ENCODE data around the gene NFKBIB. TPM values are rescaled to one million over a fixed set of nuclear protein-coding genes. Genes with fewer than 3 reads are reported as not detected.

Gene NFKBIB
- total and polyA plus RNA-seq, 2 of the 13 experiments (the other 11 are each of a cell fraction or from before 2014, with no cell fraction given) = 8.6 to 14.9 TPM

DNA sequence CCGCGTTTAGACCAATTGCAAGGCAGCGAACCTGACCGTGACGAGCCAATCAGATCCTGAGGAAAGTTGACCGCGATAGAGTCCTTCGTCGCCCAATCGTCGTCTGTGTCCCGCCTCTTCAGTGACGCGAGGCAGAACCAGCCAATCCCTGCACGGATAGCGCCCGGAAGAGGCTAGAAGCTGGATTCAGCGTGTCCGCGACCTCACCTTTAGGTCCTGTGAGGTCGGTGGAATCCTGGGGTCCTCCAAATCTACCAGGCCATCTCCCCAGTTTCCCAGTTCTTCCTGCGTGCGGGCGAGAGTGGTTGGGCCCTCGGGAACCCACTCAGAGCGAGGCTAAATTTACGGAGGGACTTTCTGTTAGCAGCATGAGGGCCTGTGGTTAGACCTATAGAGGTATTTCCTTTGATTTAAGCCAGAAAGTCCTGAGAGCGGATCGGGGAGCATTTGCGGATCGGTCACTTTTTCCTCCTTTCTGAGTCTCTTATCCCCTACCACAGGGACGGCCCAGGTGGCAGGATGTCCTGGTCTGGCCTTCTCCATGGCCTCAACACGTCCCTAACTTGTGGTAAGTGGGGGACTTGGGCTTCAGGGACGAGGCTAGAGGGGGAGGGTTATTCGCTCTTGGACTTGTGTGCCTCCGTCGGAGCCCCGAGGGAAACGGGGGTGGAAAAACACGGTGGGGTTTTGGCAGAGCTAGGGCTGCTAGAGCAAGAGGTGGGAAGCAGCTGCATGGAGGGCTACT lies 31.2 kb downstream of the NFKBIB start, which contains the start of gene MRPS12 (continued):
- TF ChIP-seq ZNF605 (CRISPR knock-in tag; IDR thresholded peaks at IDR 0.05) = peak; percentile 68
- TF ChIP-seq, protein P1, sequence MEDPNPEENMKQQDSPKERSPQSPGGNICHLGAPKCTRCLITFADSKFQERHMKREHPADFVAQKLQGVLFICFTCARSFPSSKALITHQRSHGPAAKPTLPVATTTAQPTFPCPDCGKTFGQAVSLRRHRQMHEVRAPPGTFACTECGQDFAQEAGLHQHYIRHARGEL (CRISPR knock-in tag; IDR thresholded peaks at IDR 0.05) = no peak
- no peak for TF ChIP-seq MIER3 (CRISPR knock-in tag; IDR thresholded peaks at IDR 0.05; ENCODE audit: borderline replicate concordance)
- TF ChIP-seq ZFP36L2 (CRISPR knock-in tag; IDR thresholded peaks at IDR 0.05) = no peak
- TF ChIP-seq HINFP (CRISPR knock-in tag; IDR thresholded peaks at IDR 0.05; ENCODE audit: low read depth) = no peak
- no peak for TF ChIP-seq ZNF773 (CRISPR knock-in tag; IDR thresholded peaks at IDR 0.05; ENCODE audit: borderline replicate concordance)
- TF ChIP-seq, protein P2, sequence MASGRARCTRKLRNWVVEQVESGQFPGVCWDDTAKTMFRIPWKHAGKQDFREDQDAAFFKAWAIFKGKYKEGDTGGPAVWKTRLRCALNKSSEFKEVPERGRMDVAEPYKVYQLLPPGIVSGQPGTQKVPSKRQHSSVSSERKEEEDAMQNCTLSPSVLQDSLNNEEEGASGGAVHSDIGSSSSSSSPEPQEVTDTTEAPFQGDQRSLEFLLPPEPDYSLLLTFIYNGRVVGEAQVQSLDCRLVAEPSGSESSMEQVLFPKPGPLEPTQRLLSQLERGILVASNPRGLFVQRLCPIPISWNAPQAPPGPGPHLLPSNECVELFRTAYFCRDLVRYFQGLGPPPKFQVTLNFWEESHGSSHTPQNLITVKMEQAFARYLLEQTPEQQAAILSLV (CRISPR knock-in tag; IDR thresholded peaks at IDR 0.05; ENCODE audit: borderline replicate concordance) = no peak
- no peak for TF ChIP-seq MED8 (CRISPR knock-in tag; IDR thresholded peaks at IDR 0.05; ENCODE audit: insufficient replicate concordance)
- TF ChIP-seq, protein P3, sequence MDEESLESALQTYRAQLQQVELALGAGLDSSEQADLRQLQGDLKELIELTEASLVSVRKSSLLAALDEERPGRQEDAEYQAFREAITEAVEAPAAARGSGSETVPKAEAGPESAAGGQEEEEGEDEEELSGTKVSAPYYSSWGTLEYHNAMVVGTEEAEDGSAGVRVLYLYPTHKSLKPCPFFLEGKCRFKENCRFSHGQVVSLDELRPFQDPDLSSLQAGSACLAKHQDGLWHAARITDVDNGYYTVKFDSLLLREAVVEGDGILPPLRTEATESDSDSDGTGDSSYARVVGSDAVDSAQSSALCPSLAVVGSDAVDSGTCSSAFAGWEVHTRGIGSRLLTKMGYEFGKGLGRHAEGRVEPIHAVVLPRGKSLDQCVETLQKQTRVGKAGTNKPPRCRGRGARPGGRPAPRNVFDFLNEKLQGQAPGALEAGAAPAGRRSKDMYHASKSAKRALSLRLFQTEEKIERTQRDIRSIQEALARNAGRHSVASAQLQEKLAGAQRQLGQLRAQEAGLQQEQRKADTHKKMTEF (CRISPR knock-in tag; IDR thresholded peaks at IDR 0.05) = peak; percentile 48; the same call in 1 of the 2 replicates
- no peak for TF ChIP-seq ZNF337 (CRISPR knock-in tag; IDR thresholded peaks at IDR 0.05; ENCODE audit: borderline replicate concordance, low read depth)
- no peak for TF ChIP-seq ZHX1 (CRISPR knock-in tag; IDR thresholded peaks at IDR 0.05; ENCODE audit: low read depth)
- TF ChIP-seq MED1 (CRISPR knock-in tag; IDR thresholded peaks at IDR 0.05) = no peak
- no peak for TF ChIP-seq ZNF790 (CRISPR knock-in tag; IDR thresholded peaks at IDR 0.05; ENCODE audit: borderline replicate concordance)
- TF ChIP-seq ZNF382 (CRISPR knock-in tag; IDR thresholded peaks at IDR 0.05; ENCODE audit: borderline replicate concordance) = no peak
- TF ChIP-seq FOSL1 (CRISPR knock-in tag; IDR thresholded peaks at IDR 0.05; ENCODE audit: borderline replicate concordance) = no peak
- no peak for TF ChIP-seq MTF2 (CRISPR knock-in tag; IDR thresholded peaks at IDR 0.05; ENCODE audit: borderline replicate concordance)
- no peak for TF ChIP-seq ZSCAN30 (CRISPR knock-in tag; IDR thresholded peaks at IDR 0.05)
- peak; percentile 97 for TF ChIP-seq SP2 (CRISPR knock-in tag; IDR thresholded peaks at IDR 0.05)
- no peak for TF ChIP-seq TSC22D2 (CRISPR knock-in tag; IDR thresholded peaks at IDR 0.05; ENCODE audit: borderline replicate concordance)
- no peak for TF ChIP-seq ZNF33B (CRISPR knock-in tag; IDR thresholded peaks at IDR 0.05)
- no peak for TF ChIP-seq PHB2 (IDR thresholded peaks at IDR 0.05; ENCODE audit: partially characterized antibody)
- TF ChIP-seq ZNF326 (CRISPR knock-in tag; IDR thresholded peaks at IDR 0.05; ENCODE audit: borderline replicate concordance) = no peak
- TF ChIP-seq BORCS8-MEF2B (CRISPR knock-in tag; IDR thresholded peaks at IDR 0.05) = no peak
